ENCODE measurements around the gene MKI67. TPM values are rescaled to one million over a fixed set of nuclear protein-coding genes. Genes with fewer than 3 reads are reported as not detected.

Gene MKI67
- total and polyA plus RNA-seq, 2 donors (not counting 3 experiments of a cell fraction or from before 2014, with no cell fraction given): 16.2 to 125 TPM

DNA sequence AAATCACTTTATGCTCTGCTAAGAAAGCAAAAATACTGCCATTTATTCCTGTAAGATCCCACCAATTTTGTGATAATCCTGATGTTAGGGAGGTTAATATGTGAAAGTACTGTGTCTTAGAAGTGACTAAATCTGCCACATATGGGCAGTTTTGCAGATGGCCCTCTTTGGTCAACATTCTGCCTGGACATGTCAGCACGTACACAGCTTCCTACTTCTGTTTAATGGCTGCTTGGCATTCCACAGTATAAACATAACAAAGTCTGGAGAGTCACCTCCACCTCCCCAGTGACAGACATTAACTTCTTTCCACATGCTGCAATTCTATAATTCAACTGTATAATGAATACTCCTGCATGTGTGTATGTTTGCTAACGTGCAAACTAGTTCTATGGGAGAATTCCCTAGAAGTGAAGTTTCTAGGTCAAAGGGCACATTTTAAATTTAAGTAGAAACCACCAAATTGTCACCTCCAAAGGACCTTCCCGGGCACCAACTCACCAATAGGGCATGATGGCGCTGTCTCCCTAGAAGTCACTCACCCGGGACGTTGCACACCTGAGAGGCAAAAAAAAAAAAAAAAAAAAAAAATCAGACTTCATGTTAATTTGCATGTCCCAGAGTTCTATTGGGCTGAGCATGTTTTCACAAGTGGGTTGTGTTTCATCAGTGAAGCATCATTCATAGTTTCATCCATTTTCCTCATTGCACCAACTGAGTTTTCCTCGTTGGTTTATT, 38.9 kb downstream of the MKI67 start:
- Histone ChIP-seq H2AFZ (ENCODE audit: low read depth, low read length) (no peak overlapping the region), H3K4me3 (replicated peaks in 1 of 3; ENCODE audit: insufficient read depth in 1 of 3, low read depth in 1 of 3, low read length in 3 of 3) (no peak overlapping the region), H3K4me1 (ENCODE audit: control insufficient read depth, extremely low read depth, insufficient read depth, low read length) (no peaks in the 10 kb centered on the region), H3K4me2 (ENCODE audit: insufficient read depth, low read length) (no peak overlapping the region), H3K27ac (ENCODE audit: insufficient read depth, low read depth, low read length) (no peak overlapping the region), H3K9me3 (replicated peaks; ENCODE audit: control insufficient read depth, insufficient read depth, low read length) (no peaks in the 10 kb centered on the region), H3K9ac (replicated peaks; ENCODE audit: extremely low read depth, insufficient read depth, low read length) (no peak overlapping the region), H3K27me3 (ENCODE audit: control insufficient read depth in 2 of 2, insufficient read depth in 2 of 2, low read length in 2 of 2) (no peaks in the 10 kb centered on the region), H3K36me3 (ENCODE audit: control insufficient read depth in 2 of 2, extremely low read depth in 1 of 2, insufficient read depth in 2 of 2, low read length in 2 of 2) (peaks cover 6 to 10% of the 10 kb centered on the region in 2 experiments), H3K9me1 (replicated peaks; ENCODE audit: control insufficient read depth, extremely low read depth, insufficient read depth, low read length) (no peaks in the 10 kb centered on the region), H3K79me2 (ENCODE audit: control insufficient read depth, insufficient read depth, low read length) (no peaks in the 10 kb centered on the region), H4K20me1 (replicated peaks; ENCODE audit: control insufficient read depth, extremely low read depth, insufficient read depth, low read length) (no peaks in the 10 kb centered on the region)
- DNase-seq (ENCODE audit: low read depth, low spot score) (peak; percentile 24), FAIRE-seq (peak; percentile 40)
- CTCF ChIA-PET: interaction anchor here (1.0 to 1.4 kb wide), 4 partner anchors 9 to 371 kb away, joined by 3 to 6 read pairs (median 4); no protein-coding TSS in a partner anchor
- intact Hi-C loops (cut with micrococcal nuclease) (no loop called here), dilution Hi-C loops (cut with MboI; ENCODE audit: extremely low pct_ligation_motif_present, low sequenced_read_pairs) (no loop called here)
- TF ChIP-seq GATA2 (IDR thresholded peaks at IDR 0.05; ENCODE audit: insufficient read depth, insufficient read length, low read depth, low read length) (no peak), POLR2AphosphoS5 (IDR thresholded peaks at IDR 0.05; ENCODE audit: insufficient read depth, low read depth, low read length) (peak; percentile 22), JUN (IDR thresholded peaks at IDR 0.05; ENCODE audit: borderline replicate concordance, insufficient read depth, insufficient read length, low read depth) (no peak)
- BruUV-seq (replicated peaks): no TSS peak
- POLR2A ChIA-PET: no interaction called here

DNA sequence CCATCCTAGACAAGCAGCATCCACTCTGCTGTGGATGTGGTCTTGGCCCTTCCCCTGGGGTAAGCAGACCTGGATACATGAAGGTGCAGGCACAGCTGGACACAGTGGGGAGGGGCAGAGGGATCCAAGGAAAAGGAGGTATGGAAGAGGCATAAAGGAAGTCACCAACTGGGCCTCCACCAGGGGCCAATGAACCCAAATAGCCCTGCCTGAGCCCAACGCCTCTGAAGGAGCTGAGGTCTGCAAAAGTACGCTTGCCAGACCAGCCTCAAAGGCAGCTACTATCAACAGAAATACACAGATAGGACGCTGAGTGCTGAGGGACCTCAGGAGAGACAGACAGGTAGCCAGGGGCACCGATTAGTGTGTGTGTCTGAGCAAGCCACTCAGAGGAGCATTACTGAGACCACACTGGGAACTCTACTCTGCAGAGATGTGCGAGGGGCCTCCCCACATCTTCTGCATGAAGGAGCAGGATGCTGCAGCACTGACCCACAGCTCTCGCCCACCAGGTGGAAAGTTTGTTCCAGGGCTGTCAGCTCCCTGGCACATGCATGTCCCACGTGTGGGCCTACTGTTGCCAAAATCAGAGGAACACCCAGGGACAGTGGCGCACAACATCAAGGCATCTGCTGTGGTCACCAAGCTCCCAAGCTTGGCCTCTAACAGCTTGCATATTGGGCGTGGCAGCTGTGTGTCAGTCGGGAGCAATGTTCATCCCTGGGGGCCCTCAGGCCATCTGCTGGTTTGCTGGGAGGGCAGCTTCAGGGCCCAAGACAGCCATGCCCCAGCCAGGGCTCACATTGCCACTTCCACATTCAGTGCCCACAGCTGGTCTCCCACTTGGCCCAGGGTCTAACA, 40.0 kb downstream of the MKI67 start:
- CTCF ChIA-PET: interaction anchor here (0.7 to 1.4 kb wide), 5 partner anchors 8 to 370 kb away, joined by 3 to 6 read pairs (median 4); no protein-coding TSS in a partner anchor
- BruUV-seq (replicated peaks): no TSS peak
- intact Hi-C loops (cut with micrococcal nuclease): no loop called here
- Histone ChIP-seq H3K9ac (replicated peaks; ENCODE audit: extremely low read depth, insufficient read depth, low read length) (no peak overlapping the region), H3K4me1 (ENCODE audit: control insufficient read depth, extremely low read depth, insufficient read depth, low read length) (no peaks in the 10 kb centered on the region), H3K4me3 (replicated peaks in 1 of 3; ENCODE audit: insufficient read depth in 1 of 3, low read depth in 1 of 3, low read length in 3 of 3) (no peak overlapping the region), H4K20me1 (replicated peaks; ENCODE audit: control insufficient read depth, extremely low read depth, insufficient read depth, low read length) (no peaks in the 10 kb centered on the region), H2AFZ (ENCODE audit: low read depth, low read length) (no peak overlapping the region), H3K9me3 (replicated peaks; ENCODE audit: control insufficient read depth, insufficient read depth, low read length) (no peaks in the 10 kb centered on the region), H3K9me1 (replicated peaks; ENCODE audit: control insufficient read depth, extremely low read depth, insufficient read depth, low read length) (no peaks in the 10 kb centered on the region), H3K27me3 (ENCODE audit: control insufficient read depth in 2 of 2, insufficient read depth in 2 of 2, low read length in 2 of 2) (no peaks in the 10 kb centered on the region), H3K79me2 (ENCODE audit: control insufficient read depth, insufficient read depth, low read length) (no peaks in the 10 kb centered on the region), H3K4me2 (ENCODE audit: insufficient read depth, low read length) (no peak overlapping the region), H3K27ac (ENCODE audit: insufficient read depth, low read depth, low read length) (no peak overlapping the region), H3K36me3 (ENCODE audit: control insufficient read depth in 2 of 2, extremely low read depth in 1 of 2, insufficient read depth in 2 of 2, low read length in 2 of 2) (peaks cover 9 to 13% of the 10 kb centered on the region in 2 experiments)
- dilution Hi-C loops (cut with MboI; ENCODE audit: extremely low pct_ligation_motif_present, low sequenced_read_pairs): no loop called here
- TF ChIP-seq EZH2 (IDR thresholded peaks at IDR 0.05; ENCODE audit: borderline replicate concordance, low read depth, low read length, severe bottlenecking) (no peak), GATA2 (IDR thresholded peaks at IDR 0.05; ENCODE audit: insufficient read depth, insufficient read length, low read depth, low read length) (no peak), JUN (IDR thresholded peaks at IDR 0.05; ENCODE audit: borderline replicate concordance, insufficient read depth, insufficient read length, low read depth) (no peak), MYC (IDR thresholded peaks at IDR 0.05; ENCODE audit: low read depth, low read length) (no peak), FOS (IDR thresholded peaks at IDR 0.05; ENCODE audit: borderline replicate concordance, insufficient read depth, low read length) (no peak), POLR2AphosphoS5 (IDR thresholded peaks at IDR 0.05; ENCODE audit: insufficient read depth, low read depth, low read length) (no peak), POLR2A (IDR thresholded peaks at IDR 0.05; ENCODE audit: low read depth, low read length) (no peak)
- TF ChIP-seq, protein P1, sequence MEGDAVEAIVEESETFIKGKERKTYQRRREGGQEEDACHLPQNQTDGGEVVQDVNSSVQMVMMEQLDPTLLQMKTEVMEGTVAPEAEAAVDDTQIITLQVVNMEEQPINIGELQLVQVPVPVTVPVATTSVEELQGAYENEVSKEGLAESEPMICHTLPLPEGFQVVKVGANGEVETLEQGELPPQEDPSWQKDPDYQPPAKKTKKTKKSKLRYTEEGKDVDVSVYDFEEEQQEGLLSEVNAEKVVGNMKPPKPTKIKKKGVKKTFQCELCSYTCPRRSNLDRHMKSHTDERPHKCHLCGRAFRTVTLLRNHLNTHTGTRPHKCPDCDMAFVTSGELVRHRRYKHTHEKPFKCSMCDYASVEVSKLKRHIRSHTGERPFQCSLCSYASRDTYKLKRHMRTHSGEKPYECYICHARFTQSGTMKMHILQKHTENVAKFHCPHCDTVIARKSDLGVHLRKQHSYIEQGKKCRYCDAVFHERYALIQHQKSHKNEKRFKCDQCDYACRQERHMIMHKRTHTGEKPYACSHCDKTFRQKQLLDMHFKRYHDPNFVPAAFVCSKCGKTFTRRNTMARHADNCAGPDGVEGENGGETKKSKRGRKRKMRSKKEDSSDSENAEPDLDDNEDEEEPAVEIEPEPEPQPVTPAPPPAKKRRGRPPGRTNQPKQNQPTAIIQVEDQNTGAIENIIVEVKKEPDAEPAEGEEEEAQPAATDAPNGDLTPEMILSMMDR (IDR thresholded peaks at IDR 0.05; ENCODE audit: extremely low read depth in 1 of 2, insufficient read depth in 1 of 2, low read depth in 1 of 2, low read length in 2 of 2): no peak
- TF ChIP-seq, protein P2, sequence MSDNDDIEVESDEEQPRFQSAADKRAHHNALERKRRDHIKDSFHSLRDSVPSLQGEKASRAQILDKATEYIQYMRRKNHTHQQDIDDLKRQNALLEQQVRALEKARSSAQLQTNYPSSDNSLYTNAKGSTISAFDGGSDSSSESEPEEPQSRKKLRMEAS (IDR thresholded peaks at IDR 0.05; ENCODE audit: insufficient read depth, insufficient read length): no peak
- no peak for DNase-seq (ENCODE audit: low read depth, low spot score)
- POLR2A ChIA-PET: no interaction called here
- no peak for FAIRE-seq
